Left cardiac atrium (tissue), 4 donors: ENCODE measurements around the gene SMC4. TPM values are rescaled to one million over a fixed set of nuclear protein-coding genes. Genes with fewer than 3 reads are reported as not detected.
"Not testable (repeated sequence)": the region's sequence is repeated elsewhere in the genome, so short reads cannot be mapped to it uniquely, and the experiment has no call there.

Experiments
- ATAC-seq, 2 donors: fragments of 200-7000 bp; cut with Tn5 transposase; one replicate each; pipeline ENCODE4 v1.9.1; 2020; ENCODE audit warnings: mild to moderate bottlenecking in 2 of 2, moderate library complexity in 2 of 2
- DNase-seq: peaks from one replicate; pipeline ENCODE4 v3.0.0-alpha.2; 2020
- intact Hi-C, 2 donors: fragments of 100-400 bp; cut with DNase I; formaldehyde crosslinking; loops; one replicate each; pipeline versions ENCODE4 v1.14.1 to v1.15.1; 2022 to 2023
- long read RNA-seq: library from polyadenylated mRNA; unstranded; transcript quantifications from one replicate; pipeline ENCODE4 v2.0.0, GENCODE V29; 2021
- total RNA-seq, 2 donors: library from RNA; stranded (reverse); fragmentation: NEBNext Ultra II Directional; extraction: Animal tissue kit (Norgen Biotek cat#: 25700); gene quantifications; one replicate each; pipeline ENCODE4 v1.2.1, GENCODE V29; 2021
- donor health status: DM: no; HTN: yes; CAD: no.
- donor health status: DM: no; HTN: yes; CAD: no; lungs with severe emphysema.
- donor health status: DM: yes; HTN: yes; CAD: no.
- donor health status: Dilated cardiomyopathy.

Gene SMC4
- total RNA-seq = 10 to 100 TPM; 11.1 to 19.4 TPM
- long read RNA-seq, partial matches to known transcripts = 4 of 4 reads
- long read RNA-seq, other reads (novel, unspliced or antisense) = 0 of 4 reads

- ATAC-seq (peak; percentile 98 to 99), DNase-seq (peak; percentile 96)
- intact Hi-C loops = loop anchor here in 1 of 2 donors (10.0 kb wide), 1 partner anchor 365 kb away; no protein-coding TSS in a partner anchor
Observed at GRCh38 chr3:160399125-160400029, at the start of gene SMC4, which contains the start of gene IFT80. Gene SMC4, plus strand, starts transcription at chr3:160399650. Its CDS starts 1,177 bp downstream, at chr3:160400827. Gene IFT80, minus strand, starts transcription at chr3:160399225. Its CDS starts 14,625 bp downstream, at chr3:160384600.

GRCh38 chr3:160355826-160356225 is 43.6 kb upstream of the SMC4 start:
- intact Hi-C loops = no loop called here
- no peak for ATAC-seq
- no peak for DNase-seq

DNA sequence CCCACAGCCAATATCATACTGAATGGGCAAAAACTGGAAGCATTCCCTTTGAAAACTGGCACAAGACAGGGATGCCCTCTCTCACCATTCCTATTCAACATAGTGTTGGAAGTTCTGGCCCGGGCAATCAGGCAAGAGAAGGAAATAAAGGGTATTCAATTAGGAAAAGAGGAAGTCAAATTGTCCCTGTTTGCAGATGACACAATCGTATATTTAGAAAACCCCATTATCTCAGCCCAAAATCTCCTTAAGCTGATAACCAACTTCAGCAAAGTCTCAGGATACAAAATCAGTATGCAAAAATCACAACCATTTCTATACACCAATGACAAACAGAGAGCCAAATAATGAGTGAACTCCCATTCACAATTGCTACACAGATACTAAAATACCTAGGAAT is 36.6 kb upstream of the SMC4 start:
- ATAC-seq, DNase-seq, intact Hi-C loops: not testable (repeated sequence)

DNA sequence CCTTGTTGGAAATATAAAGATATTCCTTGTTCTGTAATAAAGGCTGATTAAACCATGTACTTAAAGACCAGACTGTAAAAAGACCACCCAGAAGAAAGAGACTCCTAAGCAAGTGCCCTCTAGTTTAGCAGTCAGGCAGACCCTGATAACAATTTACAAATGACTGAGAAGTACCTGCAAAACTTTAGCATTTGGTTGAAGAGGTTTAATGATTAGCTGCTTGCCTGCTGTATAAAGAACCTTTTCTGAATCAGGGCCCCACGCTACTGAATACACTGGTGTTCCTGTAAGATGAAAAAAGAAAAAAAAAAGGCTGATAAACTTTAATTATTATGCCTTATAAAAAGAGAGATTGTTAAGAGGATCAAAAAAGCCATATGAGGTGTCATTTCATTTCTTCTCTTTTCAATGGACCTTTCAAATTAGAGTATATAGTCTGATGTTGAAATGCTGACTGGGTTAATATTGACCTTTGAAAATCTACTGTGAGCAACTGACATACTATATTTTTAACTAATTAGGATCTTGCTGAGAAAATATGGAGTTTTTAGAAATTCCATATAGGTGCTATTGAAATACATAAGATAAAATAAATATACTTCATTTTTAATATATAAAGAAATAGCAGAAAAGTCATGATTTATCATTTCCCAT is 33.5 kb upstream of the SMC4 start:
- intact Hi-C loops = no loop called here
- DNase-seq = no peak
- ATAC-seq = no peak

- intact Hi-C loops = no loop called here
- ATAC-seq = no peak
- no peak for DNase-seq
Observed at GRCh38 chr3:160368804-160369203, 30.6 kb upstream of the SMC4 start.

DNA sequence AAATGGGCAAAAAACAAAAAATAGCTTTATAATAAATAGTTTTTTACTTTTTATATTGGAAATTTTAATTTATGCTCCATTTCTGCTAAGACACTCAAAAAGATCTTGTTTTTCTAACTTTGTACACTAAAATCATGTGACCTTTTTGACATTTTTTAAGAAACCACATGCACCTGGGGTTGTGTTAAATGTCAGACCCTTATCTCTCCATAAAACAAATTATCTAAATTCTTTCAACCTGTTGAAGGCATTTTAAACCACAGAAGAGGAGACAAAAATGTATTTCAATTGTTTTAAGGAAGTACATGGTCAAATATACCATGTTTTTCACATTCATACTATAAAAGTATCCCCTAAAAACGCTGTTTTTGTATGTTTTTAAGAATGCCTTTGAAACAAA is 29.7 kb upstream of the SMC4 start:
- intact Hi-C loops = no loop called here
- ATAC-seq = no peak
- DNase-seq = no peak

- no peak for ATAC-seq
- intact Hi-C loops = no loop called here
Observed at GRCh38 chr3:160370987-160371857, 28.2 kb upstream of the SMC4 start.

DNA sequence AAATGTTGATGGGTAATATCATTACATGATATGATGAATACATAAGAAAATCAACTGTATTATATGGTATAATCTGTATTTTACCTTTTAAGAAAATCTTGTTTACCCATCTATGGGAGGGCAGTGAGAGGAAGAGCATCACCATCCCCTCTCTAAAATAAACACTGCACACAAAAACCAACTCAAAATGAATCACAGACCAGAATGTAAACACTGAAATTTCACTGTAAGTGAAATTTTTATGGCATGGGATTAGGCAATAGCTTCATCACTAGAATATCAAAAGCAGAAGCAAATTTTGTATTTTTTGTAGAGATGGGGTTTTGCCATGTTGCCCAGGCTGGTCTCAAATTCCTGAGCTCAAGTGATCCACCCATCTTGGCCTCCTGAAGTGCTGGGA is 26.7 kb upstream of the SMC4 start:
- no peak for ATAC-seq
- intact Hi-C loops = no loop called here

More at GRCh38 chr3:160370987-160371857, 28.2 kb upstream of the SMC4 start:
- DNase-seq = no peak

DNA sequence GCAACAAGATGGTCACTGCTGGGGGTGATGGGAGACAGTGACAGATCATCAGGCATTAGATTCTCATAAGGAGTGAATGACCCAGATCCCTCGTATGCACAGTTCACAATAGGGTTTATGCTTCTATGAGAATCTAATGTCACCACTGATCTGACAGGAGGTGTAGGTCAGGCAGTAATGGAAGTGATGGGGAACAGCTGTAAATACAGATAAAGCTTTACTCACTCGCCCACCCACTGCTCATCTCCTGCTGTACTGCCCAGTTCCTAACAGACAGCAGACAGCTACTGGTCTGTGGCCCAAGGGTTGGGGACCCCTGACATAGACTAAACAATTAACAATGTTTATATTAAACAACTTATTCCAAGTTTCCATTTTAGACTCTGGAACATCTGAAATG is 25.8 kb upstream of the SMC4 start:
- DNase-seq (no peak), ATAC-seq (no peak)
- intact Hi-C loops = no loop called here

More for the DNA sequence above, 26.7 kb upstream of the SMC4 start:
- DNase-seq = no peak

DNA sequence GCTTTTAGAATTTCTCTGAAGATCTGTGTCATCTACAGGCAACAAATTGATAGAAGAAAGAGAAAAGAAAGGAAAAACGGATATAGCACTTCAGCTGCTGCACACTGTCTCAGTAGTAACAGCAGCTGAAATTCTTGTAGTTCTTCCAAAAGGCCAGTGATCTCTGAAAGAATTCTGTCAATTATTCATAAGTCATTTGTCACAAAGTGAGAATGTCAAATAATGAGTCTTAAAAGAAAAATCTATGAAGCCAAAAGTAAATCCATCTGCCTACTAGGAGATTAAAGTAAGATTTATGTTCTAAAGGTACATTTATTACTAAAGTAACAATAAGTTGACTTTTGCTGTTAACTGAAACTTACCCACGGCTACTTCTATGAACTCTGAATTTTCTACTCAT is 25.0 kb upstream of the SMC4 start:
- ATAC-seq = no peak
- no peak for DNase-seq
- intact Hi-C loops = no loop called here

DNA sequence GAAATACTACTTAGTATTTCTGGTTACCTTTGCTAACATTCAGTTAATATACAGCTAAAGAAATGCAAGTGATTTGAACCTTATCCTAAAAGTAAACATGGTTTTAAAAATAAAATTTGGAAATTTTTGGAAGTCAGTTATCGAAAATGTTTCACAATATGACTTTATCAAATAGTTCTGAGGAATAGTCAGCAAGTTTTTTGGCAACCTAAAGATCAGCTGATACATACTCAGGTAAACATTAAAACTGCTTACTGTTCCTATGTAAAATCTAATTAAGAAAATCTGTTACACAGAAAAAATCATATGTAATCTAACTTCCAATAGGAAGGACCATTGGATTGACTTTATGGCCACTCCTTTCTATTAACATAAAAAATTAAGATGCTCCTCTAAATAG is 24.5 kb upstream of the SMC4 start:
- ATAC-seq (peak in 1 of 2 donors; percentile 18), DNase-seq (no peak)
- intact Hi-C loops = no loop called here

DNA sequence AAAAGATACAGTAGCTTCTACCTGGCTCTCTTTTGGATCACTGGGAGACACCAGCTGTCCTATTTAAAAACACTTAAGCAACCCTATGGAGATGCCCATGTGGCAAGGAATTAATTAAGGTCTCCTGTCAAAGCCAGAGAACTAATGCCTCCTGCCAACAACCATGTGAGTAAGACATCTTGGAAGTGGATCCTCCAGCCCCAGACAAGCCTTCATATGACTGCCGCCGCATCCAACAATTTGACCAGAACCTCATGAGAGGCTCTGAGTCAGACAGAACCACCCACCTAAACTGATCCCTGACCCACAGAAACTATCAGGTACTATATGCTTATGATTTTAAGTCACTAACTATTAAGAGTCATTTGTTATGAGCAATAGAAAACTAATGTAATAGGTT is 22.8 kb upstream of the SMC4 start:
- ATAC-seq = peak in 1 of 2 donors; percentile 44
- intact Hi-C loops = no loop called here
- no peak for DNase-seq

- intact Hi-C loops = no loop called here
- ATAC-seq = no peak
Observed at GRCh38 chr3:160378331-160379109, 20.9 kb upstream of the SMC4 start.

GRCh38 chr3:160379628-160380214 is 19.7 kb upstream of the SMC4 start:
- ATAC-seq (no peak), DNase-seq (no peak)
- intact Hi-C loops = no loop called here

More at GRCh38 chr3:160378331-160379109, 20.9 kb upstream of the SMC4 start:
- no peak for DNase-seq

DNA sequence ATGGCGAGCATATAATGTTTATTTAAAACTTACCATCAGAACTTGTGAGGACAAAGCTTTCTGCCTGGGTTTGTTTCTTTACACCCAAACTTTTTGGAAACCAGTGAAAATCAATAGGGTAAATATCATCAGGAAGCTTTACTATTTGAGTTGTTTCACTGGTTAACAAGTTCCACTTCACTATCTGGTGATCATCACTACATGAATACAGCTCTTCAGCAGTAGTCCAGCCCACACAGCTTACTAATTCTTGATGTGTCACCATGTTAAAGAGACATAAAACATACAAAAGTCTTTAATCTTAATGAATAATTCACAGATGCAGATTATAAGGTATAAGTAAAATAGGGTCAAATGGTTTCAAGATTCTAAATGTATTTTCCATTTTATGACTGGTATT is 18.0 kb upstream of the SMC4 start:
- ATAC-seq = no peak
- intact Hi-C loops = no loop called here
- DNase-seq = no peak

- DNase-seq (no peak), ATAC-seq (no peak)
- intact Hi-C loops = no loop called here
Observed at GRCh38 chr3:160384639-160385318, 14.7 kb upstream of the SMC4 start.

DNA sequence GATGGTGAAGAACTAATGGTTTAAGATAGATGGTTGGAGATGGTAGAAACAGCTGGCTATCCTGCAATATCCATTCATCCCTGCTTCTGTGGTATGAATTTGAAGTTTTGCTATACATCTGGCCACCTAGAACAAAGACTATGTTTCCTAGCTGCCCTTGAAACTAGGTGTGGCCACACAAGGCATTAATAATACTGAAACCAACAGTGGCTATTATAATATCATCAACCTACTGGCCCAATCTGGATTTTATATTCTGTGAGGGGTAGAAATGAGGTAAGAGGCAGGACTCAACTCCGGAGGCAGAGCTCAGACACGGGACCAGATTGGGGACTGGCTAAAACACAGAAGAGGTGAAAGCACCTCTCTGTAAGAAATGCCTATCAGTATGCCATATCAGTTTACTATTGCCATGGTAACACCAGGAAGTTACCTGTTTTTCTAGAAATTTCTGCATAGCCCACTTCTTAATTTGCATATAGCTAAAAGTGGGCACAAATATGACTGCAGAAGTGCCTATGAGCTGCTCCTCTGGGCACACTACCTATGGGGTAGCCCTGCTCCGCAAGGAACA is 8.8 kb upstream of the SMC4 start:
- no peak for DNase-seq
- intact Hi-C loops = no loop called here
- ATAC-seq = no peak
